HFFc6 (cell line): ENCODE results near the gene NOX1. TPM values are rescaled to one million over a fixed set of nuclear protein-coding genes. Genes with fewer than 3 reads are reported as not detected.

ENCODE experiments used
- DNase-seq: peaks from one replicate; pipeline ENCODE4 v3.0.0-alpha.2; 2018
- H3K27ac Mint-ChIP-seq: 2 replicates; pipeline ENCODE4 v1.8.0; 2020; ENCODE audit warnings: mild to moderate bottlenecking, mixed read lengths
- H3K27me3 Mint-ChIP-seq: 2 replicates; pipeline ENCODE4 v1.8.0; 2021; ENCODE audit warnings: mild to moderate bottlenecking, moderate library complexity, mixed read lengths; ENCODE audit not compliant: insufficient read depth
- H3K36me3 Mint-ChIP-seq: 2 replicates; pipeline ENCODE4 v1.8.0; 2021; ENCODE audit warnings: low read depth, mixed read lengths
- H3K4me1 Mint-ChIP-seq: 2 replicates; pipeline ENCODE4 v1.8.0; 2020; ENCODE audit warnings: low read depth, mixed read lengths
- H3K4me3 Mint-ChIP-seq: 2 replicates; pipeline ENCODE4 v1.8.0; 2020; ENCODE audit warnings: mild to moderate bottlenecking, moderate library complexity, mixed read lengths
- H3K9me3 Mint-ChIP-seq: 2 replicates; pipeline ENCODE4 v1.8.0; 2020; ENCODE audit warnings: mild to moderate bottlenecking, mixed read lengths
- long read RNA-seq: library from polyadenylated mRNA; unstranded; transcript quantifications from one replicate; pipeline ENCODE4 v2.0.0, GENCODE V29; 2019
- total RNA-seq, 6 experiments: library from RNA; stranded (reverse); fragmentation: NEBNext Ultra II Directional; extraction: Animal tissue kit (Norgen Biotek cat#: 25700); gene quantifications; 2 replicates in 1 of 6; 3 replicates in 5 of 6; pipeline ENCODE4 v1.2.3, GENCODE V29; 2021
- TF ChIP-seq, protein P1 (sequence below): fragments of 200-600 bp; sonication (generic); IDR thresholded peaks from 2 replicates; pipeline ENCODE4 v1.5.0; 2021; ENCODE audit warnings: antibody characterized with exemption, mild to moderate bottlenecking

NOX1 gene
- not detected for total RNA-seq
- long read RNA-seq = 0 reads

DNA sequence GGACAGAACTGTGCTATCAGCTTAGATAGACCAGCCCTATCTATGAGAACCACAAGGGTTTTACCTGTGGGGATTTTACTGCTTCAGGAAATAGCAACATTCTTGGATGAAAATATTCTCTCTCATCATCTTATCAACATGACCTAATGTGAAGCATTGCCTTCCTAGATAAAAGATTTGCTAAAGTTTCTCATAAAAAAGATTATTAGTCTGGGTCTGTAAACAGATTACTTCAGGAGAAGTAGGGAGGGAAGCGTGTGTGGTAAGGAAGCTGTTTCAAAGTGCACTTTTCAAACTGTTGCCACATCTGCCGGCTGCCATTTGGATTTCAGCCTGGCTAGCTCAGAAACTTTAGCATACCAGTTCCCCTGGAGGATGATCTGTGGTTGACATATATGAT lies at the start of gene NOX1:
Gene NOX1, minus strand, starts transcription at position 35 of the 400 bp plus-strand sequence. CDS start 220 bp downstream, outside the sequence.
- Mint-ChIP-seq H3K4me1 (no peaks in the 10 kb centered on the region), H3K36me3 (no peaks in the 10 kb centered on the region), H3K9me3 (no peaks in the 10 kb centered on the region), H3K27me3 (peaks cover 4% of the 10 kb centered on the region), H3K4me3 (no peak within 1 kb of the TSS), H3K27ac (no peak within 1 kb of the TSS)
- no peak for DNase-seq
- TF ChIP-seq, protein P1, sequence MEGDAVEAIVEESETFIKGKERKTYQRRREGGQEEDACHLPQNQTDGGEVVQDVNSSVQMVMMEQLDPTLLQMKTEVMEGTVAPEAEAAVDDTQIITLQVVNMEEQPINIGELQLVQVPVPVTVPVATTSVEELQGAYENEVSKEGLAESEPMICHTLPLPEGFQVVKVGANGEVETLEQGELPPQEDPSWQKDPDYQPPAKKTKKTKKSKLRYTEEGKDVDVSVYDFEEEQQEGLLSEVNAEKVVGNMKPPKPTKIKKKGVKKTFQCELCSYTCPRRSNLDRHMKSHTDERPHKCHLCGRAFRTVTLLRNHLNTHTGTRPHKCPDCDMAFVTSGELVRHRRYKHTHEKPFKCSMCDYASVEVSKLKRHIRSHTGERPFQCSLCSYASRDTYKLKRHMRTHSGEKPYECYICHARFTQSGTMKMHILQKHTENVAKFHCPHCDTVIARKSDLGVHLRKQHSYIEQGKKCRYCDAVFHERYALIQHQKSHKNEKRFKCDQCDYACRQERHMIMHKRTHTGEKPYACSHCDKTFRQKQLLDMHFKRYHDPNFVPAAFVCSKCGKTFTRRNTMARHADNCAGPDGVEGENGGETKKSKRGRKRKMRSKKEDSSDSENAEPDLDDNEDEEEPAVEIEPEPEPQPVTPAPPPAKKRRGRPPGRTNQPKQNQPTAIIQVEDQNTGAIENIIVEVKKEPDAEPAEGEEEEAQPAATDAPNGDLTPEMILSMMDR = no peak

DNA sequence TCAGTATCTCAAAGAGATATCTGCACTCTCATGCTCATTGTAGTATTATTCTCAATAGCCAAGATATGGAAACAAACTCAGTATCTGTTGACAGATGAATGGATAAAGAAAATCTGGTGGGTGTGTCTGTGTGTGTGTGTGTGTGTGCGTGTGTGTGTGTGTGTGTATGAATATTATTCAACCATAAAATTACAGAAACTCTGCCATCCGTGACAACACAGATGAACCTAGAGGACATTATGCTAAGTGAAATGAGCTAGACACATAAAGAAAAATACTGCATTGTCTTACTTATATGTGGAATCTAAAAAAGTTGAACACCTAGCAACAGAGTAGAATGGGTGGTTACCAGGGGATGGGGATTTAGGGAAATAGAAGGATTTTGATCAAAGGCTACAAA lies 41.4 kb upstream of the NOX1 start:
- TF ChIP-seq, protein P1 = no peak
- no peak overlapping the region for H3K27ac Mint-ChIP-seq
- H3K36me3 Mint-ChIP-seq = no peaks in the 10 kb centered on the region
- H3K4me3 Mint-ChIP-seq = no peak overlapping the region
- H3K9me3 Mint-ChIP-seq = no peaks in the 10 kb centered on the region
- peaks cover 25% of the 10 kb centered on the region for H3K4me1 Mint-ChIP-seq
- no peak for DNase-seq
- no peaks in the 10 kb centered on the region for H3K27me3 Mint-ChIP-seq

DNA sequence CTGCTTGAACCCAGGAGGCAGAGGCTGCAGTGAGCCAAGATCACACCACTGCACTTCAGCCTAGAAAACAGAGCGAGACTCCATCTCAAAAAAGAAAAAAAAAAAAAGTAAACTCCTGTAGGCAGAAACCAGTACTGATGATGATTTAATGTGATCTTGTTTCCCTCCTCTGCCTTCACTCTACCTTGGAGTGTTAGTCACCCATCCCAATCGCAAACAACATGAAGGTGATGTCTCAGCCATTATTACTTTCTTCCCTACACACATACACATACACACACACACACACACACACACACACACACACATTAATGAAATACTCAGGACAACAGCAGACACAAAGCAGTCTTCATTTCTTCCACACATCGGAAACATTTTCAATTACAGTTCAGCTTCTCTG lies 39.0 kb upstream of the NOX1 start:
- Mint-ChIP-seq H3K9me3 (no peaks in the 10 kb centered on the region), H3K27ac (no peak overlapping the region), H3K4me3 (no peak overlapping the region), H3K4me1 (peaks cover 25% of the 10 kb centered on the region), H3K36me3 (no peaks in the 10 kb centered on the region), H3K27me3 (no peaks in the 10 kb centered on the region)
- TF ChIP-seq, protein P1 = no peak
- DNase-seq = no peak

DNA sequence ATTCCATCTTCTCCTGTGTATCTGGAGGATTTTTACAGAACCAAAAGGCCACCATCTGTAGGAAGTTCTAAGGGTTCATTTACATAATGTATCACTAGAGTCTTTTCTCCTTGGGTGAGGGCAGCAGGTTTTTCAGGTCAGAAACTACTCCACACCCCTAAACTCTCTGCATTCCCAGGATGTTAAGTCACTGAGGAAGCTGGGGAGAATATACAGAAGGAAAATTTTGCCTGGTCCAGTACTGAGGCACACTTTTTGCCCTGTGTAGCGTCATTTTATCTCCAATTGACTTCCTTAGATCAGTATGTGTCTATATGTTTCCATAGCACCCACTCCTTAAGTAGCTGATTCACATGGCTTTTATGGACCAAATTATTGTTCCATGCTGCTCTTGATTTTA lies 37.6 kb upstream of the NOX1 start:
- Mint-ChIP-seq H3K4me1 (peaks cover 25% of the 10 kb centered on the region), H3K27me3 (no peaks in the 10 kb centered on the region)
- TF ChIP-seq, protein P1 = no peak

DNA sequence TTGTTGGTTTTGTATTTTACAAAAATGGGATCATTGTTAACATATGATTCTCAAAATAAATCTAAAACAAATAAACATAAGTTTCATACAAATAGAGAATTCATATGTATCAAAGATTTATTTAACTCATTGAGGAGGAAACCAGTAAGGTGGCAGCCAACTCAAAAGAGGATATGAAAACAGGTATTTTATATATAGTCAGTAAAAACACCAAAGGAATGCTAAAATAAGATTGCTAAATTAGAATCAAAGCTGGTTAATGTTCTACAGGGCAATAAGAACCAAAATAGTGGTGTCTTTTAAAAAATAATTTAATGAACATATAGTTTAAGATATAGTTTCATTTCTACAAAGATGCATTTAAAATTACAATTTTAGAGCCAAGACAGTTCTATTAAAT lies 31.5 kb upstream of the NOX1 start:
- TF ChIP-seq, protein P1 = no peak
- DNase-seq = no peak
- no peaks in the 10 kb centered on the region for H3K36me3 Mint-ChIP-seq
- H3K27ac Mint-ChIP-seq = no peak overlapping the region
- H3K4me3 Mint-ChIP-seq = no peak overlapping the region
- H3K4me1 Mint-ChIP-seq = no peaks in the 10 kb centered on the region
- peaks cover 1% of the 10 kb centered on the region; the same call in 1 of the 2 replicates for H3K27me3 Mint-ChIP-seq
- no peaks in the 10 kb centered on the region for H3K9me3 Mint-ChIP-seq

More for the DNA sequence above, 37.6 kb upstream of the NOX1 start:
- no peaks in the 10 kb centered on the region for H3K36me3 Mint-ChIP-seq
- peak overlapping the region; percentile 77 for H3K27ac Mint-ChIP-seq
- peak; percentile 33 for DNase-seq
- H3K9me3 Mint-ChIP-seq = no peaks in the 10 kb centered on the region
- no peak overlapping the region; the same call in 1 of the 2 replicates for H3K4me3 Mint-ChIP-seq

DNA sequence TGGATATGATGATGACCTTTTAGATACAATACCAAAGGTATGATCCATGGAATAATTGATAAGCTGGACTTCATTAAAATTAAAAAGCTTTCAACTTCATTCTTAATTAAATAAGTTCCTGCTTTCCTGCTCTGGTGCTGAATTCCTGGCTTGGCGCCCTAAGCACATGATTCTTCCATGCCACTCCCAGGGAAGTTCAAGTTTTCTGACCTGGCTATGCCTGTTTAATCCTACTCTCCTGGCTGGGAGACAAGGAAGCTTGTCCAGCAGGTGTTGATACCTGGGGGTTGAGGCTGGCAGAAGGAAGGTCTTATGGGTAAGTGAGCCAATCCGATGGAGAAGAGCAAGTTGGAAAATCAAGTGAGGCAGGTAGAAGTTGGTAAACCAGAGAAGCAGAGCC lies 30.3 kb upstream of the NOX1 start:
- TF ChIP-seq, protein P1 = no peak
- Mint-ChIP-seq H3K4me1 (no peaks in the 10 kb centered on the region), H3K27ac (no peak overlapping the region), H3K27me3 (peaks cover 1% of the 10 kb centered on the region; the same call in 1 of the 2 replicates), H3K36me3 (no peaks in the 10 kb centered on the region), H3K4me3 (no peak overlapping the region), H3K9me3 (no peaks in the 10 kb centered on the region)
- no peak for DNase-seq
